ENCODE data around the gene FOXN1. TPM values are rescaled to one million over a fixed set of nuclear protein-coding genes. Genes with fewer than 3 reads are reported as not detected.

Gene FOXN1
- total and polyA plus RNA-seq, 2 experiments from 2014 or later: 0.87 TPM; not detected in 1

- Histone ChIP-seq H3K27me3 (no peaks in the 10 kb centered on the region), H3K4me2 (no peak overlapping the region), H3K4me3 (no peak overlapping the region), H4K20me1 (ENCODE audit: insufficient read depth, poor library complexity, severe bottlenecking) (no peaks in the 10 kb centered on the region), H3K27ac (no peak overlapping the region), H2AFZ (no peak overlapping the region), H3K36me3 (replicated peaks; ENCODE audit: insufficient read depth, low read depth) (no peaks in the 10 kb centered on the region), H3K79me2 (no peaks in the 10 kb centered on the region), H3K4me1 (ENCODE audit: insufficient read depth) (no peaks in the 10 kb centered on the region), H3K9me3 (ENCODE audit: low read depth) (no peaks in the 10 kb centered on the region), H3K9me2 (replicated peaks; ENCODE audit: insufficient read depth) (no peaks in the 10 kb centered on the region)
- TF ChIP-seq EZH2 (IDR thresholded peaks at IDR 0.05; ENCODE audit: borderline replicate concordance): no peak
- TF ChIP-seq CTCF (IDR thresholded peaks at IDR 0.05; ENCODE audit: poor library complexity): no peak
- no peak for TF ChIP-seq EZH2phosphoT487 (IDR thresholded peaks at IDR 0.05; ENCODE audit: low read depth, severe bottlenecking, unreplicated experiment)
- WGBS (ENCODE audit: low lambda C conversion rate, missing lambda C conversion rate): 93% methylated on average over 3 of the region's 3 CpGs
- no peak for DNase-seq (ENCODE audit: low spot score)
These were observed 4.5 kb upstream of the FOXN1 start for GRCh38 chr17:28501421-28502284.

- WGBS (ENCODE audit: low lambda C conversion rate, missing lambda C conversion rate): 68% methylated on average over 3 of the region's 3 CpGs
- H3K27me3 ChIP-seq: no peaks in the 10 kb centered on the region
- no peaks in the 10 kb centered on the region for H3K9me3 ChIP-seq (ENCODE audit: low read depth)
- DNase-seq (ENCODE audit: low spot score): no peak
- H3K79me2 ChIP-seq: no peaks in the 10 kb centered on the region
- TF ChIP-seq CTCF (IDR thresholded peaks at IDR 0.05; ENCODE audit: poor library complexity) (no peak), EZH2phosphoT487 (IDR thresholded peaks at IDR 0.05; ENCODE audit: low read depth, severe bottlenecking, unreplicated experiment) (no peak), EZH2 (IDR thresholded peaks at IDR 0.05; ENCODE audit: borderline replicate concordance) (no peak)
- H2AFZ ChIP-seq: no peak overlapping the region
- H3K36me3 ChIP-seq (replicated peaks; ENCODE audit: insufficient read depth, low read depth): no peaks in the 10 kb centered on the region
- H3K9me2 ChIP-seq (replicated peaks; ENCODE audit: insufficient read depth): no peaks in the 10 kb centered on the region
- no peak overlapping the region for H3K4me2 ChIP-seq
- H3K4me1 ChIP-seq (ENCODE audit: insufficient read depth): no peaks in the 10 kb centered on the region
- H4K20me1 ChIP-seq (ENCODE audit: insufficient read depth, poor library complexity, severe bottlenecking): no peaks in the 10 kb centered on the region
- no peak overlapping the region for H3K4me3 ChIP-seq
- H3K27ac ChIP-seq: no peak overlapping the region
These were observed 2.7 kb upstream of the FOXN1 start for GRCh38 chr17:28503420-28503819.

- H4K20me1 ChIP-seq (ENCODE audit: insufficient read depth, poor library complexity, severe bottlenecking): no peaks in the 10 kb centered on the region
- no peaks in the 10 kb centered on the region for H3K36me3 ChIP-seq (replicated peaks; ENCODE audit: insufficient read depth, low read depth)
- H3K4me1 ChIP-seq (ENCODE audit: insufficient read depth): no peaks in the 10 kb centered on the region
- H2AFZ ChIP-seq: no peak overlapping the region
- H3K4me2 ChIP-seq: no peak overlapping the region
- TF ChIP-seq CTCF (IDR thresholded peaks at IDR 0.05; ENCODE audit: poor library complexity) (no peak), EZH2 (IDR thresholded peaks at IDR 0.05; ENCODE audit: borderline replicate concordance) (no peak), EZH2phosphoT487 (IDR thresholded peaks at IDR 0.05; ENCODE audit: low read depth, severe bottlenecking, unreplicated experiment) (no peak)
- no peak overlapping the region for H3K27ac ChIP-seq
- WGBS (ENCODE audit: low lambda C conversion rate, missing lambda C conversion rate): 82% methylated on average over 13 of the region's 14 CpGs
- H3K9me3 ChIP-seq (ENCODE audit: low read depth): no peaks in the 10 kb centered on the region
- no peaks in the 10 kb centered on the region for H3K27me3 ChIP-seq
- no peak for DNase-seq (ENCODE audit: low spot score)
- H3K4me3 ChIP-seq: no peak overlapping the region
- no peaks in the 10 kb centered on the region for H3K9me2 ChIP-seq (replicated peaks; ENCODE audit: insufficient read depth)
- no peaks in the 10 kb centered on the region for H3K79me2 ChIP-seq
These were observed 777 bp downstream of the FOXN1 start for GRCh38 chr17:28506763-28507487.
